HG03039 (cell line): ENCODE results near the gene SLC9A8.
"Not testable (repeated sequence)": the region's sequence is repeated elsewhere in the genome, so short reads cannot be mapped to it uniquely, and the experiment has no call there.

Experiments
- ATAC-seq: cut with Tn5 transposase; IDR thresholded peaks from one replicate; pipeline ENCODE4 v1.9.1; 2021; ENCODE audit warnings: mild to moderate bottlenecking, moderate library complexity; ENCODE audit not compliant: unreplicated experiment

Gene SLC9A8

GRCh38 chr20:49891476-49892110 lies 79.0 kb downstream of the SLC9A8 start:
- ATAC-seq: no peak

DNA sequence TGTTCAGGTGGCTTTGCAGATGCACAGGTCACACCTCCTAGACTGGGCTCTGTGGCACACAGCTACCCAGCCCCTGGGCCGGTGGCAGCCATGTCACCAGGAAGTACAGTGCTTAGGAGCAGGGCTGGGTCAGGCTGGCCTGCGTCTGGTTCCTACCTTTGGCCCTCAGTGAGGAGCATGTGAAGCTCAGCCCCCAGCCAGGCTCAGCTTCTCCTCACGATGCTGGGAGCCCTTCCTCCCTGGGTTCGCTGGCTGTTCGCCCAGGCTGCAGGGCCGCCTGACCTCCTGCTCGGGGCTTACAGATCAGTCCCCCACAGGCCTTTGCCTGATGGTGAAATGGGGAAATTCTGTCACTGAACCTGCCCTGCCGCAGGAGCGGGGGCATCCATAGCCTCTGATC lies 79.6 kb downstream of the SLC9A8 start:
- ATAC-seq: no peak

DNA sequence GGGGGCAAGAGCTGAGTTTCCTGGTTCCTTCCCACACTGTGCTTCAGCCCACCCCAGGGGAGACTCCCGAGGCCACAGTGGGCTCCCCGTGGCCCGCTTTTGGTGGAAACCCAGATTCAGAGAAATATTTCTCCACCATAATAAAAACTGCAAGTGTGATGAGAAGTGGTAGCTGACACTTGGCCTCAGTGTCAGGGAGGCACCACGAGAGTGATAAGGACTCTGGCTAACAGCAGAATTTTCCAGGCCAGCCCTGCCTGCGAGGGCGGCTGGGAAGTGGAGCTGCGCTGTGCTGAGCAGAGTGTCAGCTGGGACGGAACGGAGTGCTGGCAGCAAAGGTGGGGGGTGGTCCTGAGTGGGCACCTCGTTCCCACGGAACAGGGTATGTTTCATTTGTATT lies 80.2 kb downstream of the SLC9A8 start:
- no peak for ATAC-seq

- ATAC-seq: no peak
These were observed 80.8 kb downstream of the SLC9A8 start for GRCh38 chr20:49893242-49894072.

DNA sequence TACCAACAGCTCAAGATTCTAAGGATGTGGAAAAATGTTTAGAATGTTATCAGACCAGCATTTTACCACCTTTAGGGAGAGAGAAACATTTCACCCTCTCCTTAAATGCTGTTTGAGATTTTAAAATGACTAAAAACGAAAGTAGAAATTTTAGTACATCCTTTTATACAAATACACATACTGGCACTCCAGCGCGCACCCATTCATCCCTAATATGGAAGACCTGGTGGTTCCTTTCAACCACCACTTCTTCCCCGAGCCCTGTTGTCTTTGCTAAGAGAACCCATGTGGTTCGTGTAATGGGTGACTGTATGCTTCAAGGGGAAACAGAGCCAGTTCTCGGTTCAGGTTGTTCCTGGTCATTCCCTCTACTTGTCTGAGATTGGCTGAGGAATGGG lies 81.4 kb downstream of the SLC9A8 start:
- no peak for ATAC-seq

GRCh38 chr20:49895474-49896093 lies 83.0 kb downstream of the SLC9A8 start:
- ATAC-seq: not testable (repeated sequence)

DNA sequence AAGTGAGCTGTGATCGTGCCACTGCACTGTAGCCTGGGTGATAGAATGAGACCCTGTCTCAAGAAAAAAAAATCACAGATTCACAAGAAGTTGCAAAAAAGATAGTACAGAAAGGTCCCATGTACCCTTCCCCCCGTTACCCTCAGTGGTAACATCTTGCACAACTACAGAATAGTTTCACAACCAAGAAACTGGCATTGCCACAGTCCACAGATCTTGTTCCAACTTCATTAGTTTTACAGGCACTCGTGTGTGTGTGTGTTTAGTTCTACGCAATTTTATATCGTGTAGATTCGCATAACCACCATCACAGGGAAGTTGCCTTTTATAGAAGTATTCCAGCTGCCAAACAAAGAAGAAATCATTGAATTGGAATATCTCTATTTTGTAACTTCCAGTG lies 83.6 kb downstream of the SLC9A8 start:
- no peak for ATAC-seq

GRCh38 chr20:49899541-49900383 lies 87.1 kb downstream of the SLC9A8 start:
- no peak for ATAC-seq

GRCh38 chr20:49901588-49901987 lies 89.0 kb downstream of the SLC9A8 start:
- ATAC-seq: no peak

DNA sequence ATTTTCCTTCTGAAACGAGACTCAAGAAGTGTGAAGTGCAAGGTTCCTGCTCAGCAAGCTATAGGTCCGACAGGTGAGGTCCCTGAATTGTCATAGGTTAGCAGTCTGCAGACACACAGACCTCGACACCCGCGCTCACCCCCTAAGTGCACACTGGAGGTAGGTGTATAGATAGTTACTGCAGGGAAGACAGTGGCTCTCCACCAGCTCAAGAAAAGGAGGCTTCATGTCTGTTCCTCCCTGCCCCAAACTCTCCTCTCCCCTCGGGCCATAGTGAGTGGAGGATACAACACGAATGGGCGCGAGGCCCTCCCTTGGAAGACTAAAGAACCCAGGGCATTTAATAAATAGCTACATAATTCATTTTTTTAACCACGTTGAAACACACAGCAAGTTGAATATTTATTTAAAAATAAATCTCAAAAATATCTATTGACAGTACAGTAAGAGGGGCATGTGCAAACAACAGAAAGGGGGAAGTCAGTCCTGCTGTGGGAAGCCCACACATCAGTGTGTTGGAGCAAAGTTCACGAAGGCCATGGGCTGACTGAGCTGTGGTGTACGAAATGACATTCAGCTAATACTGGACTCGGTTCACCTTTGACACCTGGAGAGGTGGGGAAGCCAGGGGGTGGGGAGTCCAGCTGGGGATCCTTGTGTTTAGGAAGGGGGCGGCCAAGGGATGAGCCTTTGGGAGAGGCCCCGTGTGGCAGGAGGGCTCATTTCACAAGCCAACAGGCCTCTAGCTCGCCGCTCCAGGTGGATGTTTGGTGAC lies 92.0 kb downstream of the SLC9A8 start:
- no peak for ATAC-seq

DNA sequence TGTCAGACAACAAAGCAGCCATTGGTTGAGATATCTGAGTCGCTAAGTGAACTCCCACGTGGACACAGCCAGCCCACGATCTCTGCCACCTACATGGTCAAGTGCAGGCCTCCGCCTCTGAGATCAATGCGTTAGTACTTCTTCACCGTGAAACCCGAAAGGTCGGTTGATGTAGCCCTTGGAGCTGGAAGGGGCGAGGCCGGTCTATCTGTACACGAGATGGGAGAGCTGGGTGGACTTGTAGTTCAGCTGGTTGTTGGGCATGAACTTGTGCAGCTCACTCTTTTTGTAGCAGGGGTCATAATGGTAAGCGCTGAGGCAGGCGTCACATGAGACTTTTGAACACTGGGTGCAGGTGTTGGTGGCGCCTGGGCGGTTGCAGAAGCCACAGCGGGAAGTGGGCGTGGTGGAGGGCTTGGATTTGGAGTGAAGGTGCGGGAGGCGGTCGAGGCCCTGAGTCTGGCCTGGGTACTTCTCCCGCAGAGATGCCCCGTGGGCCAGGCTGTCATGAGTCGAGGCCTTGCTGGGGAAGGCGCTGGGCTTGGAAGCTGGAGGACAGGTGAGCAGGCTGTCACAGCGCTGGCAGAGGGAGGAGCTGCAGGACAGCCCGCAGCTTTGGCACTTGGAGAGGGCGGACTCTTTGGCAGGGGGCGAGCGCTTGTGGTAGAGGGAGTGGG lies 92.9 kb downstream of the SLC9A8 start:
- no peak for ATAC-seq

GRCh38 chr20:49906101-49906604 lies 93.5 kb downstream of the SLC9A8 start:
- ATAC-seq: no peak

DNA sequence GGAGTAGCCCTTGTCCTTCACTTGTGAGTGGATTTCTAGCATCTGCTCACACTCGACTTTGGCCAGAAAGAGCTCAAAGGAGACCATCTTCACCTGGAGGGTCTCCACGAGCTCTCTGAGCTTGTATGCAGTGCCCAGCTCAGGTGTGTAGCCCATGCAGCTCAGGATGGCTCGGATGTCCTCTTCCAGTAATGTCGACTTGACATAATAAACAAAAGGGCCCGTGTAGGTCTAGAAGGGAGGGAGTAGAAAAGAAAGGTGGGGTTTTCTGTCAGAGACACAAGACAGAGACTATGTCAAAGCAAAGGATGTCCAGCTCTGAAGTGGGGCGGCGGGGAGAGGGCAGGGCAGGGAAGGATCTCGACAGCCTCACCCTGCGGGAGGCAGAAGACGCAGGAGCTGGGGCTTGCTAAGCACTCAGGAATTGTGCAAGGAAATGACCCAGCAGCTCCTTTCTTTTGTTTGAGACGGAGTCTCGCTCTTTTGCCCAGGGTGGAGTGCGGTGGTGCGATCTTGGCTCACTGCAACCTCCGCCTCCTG lies 94.1 kb downstream of the SLC9A8 start:
- ATAC-seq: no peak

DNA sequence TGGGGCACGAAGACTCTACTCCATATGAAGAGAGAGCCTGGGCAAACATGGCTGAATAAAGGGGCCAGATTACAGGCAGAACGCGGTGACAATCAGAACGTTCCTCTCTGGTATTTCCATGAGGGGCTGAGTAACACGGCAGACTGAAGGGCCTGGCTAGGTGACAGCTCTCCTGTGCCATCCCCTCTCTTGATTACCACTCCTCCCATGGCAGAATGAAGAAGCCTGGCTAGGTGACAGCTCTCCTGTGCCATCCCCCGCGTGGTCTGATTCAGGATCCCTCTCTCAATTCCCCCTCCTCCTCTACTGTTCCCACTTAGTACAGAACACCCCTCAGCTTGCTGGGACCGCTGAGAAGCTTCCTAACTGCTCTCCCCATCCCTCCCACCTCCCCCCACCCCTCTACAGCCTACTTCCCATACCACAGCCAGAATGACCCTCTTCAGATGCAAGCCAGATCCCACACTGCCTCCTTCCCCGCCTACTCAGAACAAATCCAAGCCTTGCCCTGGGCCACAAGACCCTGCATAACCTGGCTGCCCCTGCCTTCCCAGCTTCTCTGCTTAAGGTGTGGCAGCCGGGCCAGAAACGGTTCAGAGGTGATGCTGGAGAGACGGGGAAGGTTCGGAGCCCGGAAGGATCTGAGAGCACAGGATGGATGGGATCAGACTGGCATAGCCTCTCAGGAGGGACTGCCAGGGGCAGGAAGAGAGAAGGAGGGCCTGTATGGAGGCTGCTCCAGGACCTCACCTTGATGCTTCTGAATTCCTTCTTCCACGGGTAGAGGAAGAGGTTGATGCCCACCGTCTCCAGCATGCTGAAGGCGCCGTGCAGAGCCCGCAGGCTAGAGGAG lies 95.0 kb downstream of the SLC9A8 start:
- ATAC-seq: no peak

DNA sequence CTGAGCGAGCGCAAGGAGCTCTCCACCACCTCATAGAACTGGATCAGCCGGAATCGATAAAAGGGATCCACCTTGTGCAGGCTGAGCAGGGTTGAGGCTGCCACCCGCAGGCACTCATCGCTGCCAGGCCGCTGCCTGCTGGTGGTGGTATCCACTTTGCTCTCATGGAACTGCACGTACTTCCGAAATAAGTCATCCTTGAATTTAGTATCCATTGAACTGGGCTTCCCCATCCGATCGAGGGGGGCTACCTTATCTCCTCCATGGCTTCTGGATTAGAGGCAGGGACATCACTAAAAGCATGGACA lies 95.6 kb downstream of the SLC9A8 start:
- no peak for ATAC-seq

DNA sequence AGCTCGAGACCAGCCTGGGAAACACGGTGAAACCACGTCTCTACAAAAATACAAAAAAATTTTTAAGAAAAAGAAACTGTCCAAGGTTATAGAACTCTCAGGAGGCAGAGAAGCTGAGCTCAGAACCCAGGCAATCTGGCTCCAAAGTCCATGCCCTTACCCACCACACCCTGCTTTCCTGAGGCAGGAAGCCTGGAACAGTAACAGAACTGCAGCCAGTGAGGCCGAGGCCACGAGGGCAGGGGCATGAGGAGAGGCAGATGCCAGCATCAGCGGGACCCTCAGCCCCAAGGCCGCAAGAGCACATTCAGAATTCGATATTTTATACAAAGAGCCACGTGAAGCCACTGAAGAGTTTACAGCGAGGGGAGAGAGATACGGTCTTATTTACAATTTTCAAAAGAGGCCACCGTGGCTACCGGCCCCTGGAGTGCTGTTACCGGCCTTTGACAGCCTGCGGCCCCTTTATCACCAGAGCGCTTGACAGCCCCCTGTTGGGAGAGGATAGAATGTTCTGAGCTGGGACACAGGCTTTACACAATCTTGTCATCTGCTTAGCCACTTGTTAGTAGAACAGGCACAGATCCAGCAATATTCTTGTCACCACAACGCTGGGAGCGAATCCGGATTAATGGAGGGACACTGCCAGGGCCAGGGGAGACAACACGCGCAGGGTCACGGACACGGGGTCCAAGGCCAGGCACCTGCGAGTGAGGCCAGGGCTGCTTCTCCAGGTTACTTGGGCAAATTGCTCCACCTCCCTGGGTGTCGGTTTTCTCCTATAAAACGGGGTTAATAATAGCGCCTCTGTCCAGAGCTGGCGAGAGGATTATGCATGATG lies 97.1 kb downstream of the SLC9A8 start:
- ATAC-seq: no peak

GRCh38 chr20:49910340-49910706 lies 97.7 kb downstream of the SLC9A8 start:
- no peak for ATAC-seq
